A549 treated with RU486 at 1 μM for 4 hours (cell line): ENCODE results near the gene MTFMT. TPM values are rescaled to one million over a fixed set of nuclear protein-coding genes. Genes with fewer than 3 reads are reported as not detected.

Experiments used
- total RNA-seq: library from RNA; stranded (reverse); fragments of 200-300 nt; extraction: Qiagen RNA extraction; gene quantifications from 5 replicates; pipeline ENCODE4 v1.2.3, GENCODE V29; 2022; ENCODE audit warnings: low read depth

MTFMT gene
- 24.1 to 33.3 TPM (median 27.4 TPM) in 5 replicates for total RNA-seq

GRCh38 chr15:65028921-65029735 lies at the start of gene MTFMT:
Gene MTFMT (minus strand): TSS chr15:65029639. CDS start chr15:65029613, 26 bp downstream.

GRCh38 chr15:65076486-65077290 lies 47.2 kb upstream of the MTFMT start, which contains the start of gene KBTBD13:
Gene KBTBD13 (plus strand): TSS chr15:65076746. CDS start chr15:65076816, 70 bp downstream.

GRCh38 chr15:65067645-65068402 lies 38.4 kb upstream of the MTFMT start, which contains the start of gene RASL12:
Gene RASL12 (minus strand): TSS chr15:65067991. CDS start chr15:65067835, 156 bp downstream.

GRCh38 chr15:65044724-65045481 lies 15.5 kb upstream of the MTFMT start, which contains the start of gene SLC51B:
Gene SLC51B (plus strand): TSS chr15:65045387. CDS start chr15:65050005, 4,618 bp downstream.

GRCh38 chr15:64989416-64990167 lies 39.8 kb downstream of the MTFMT start, which contains the start of gene SPG21:
Gene SPG21 (minus strand): TSS chr15:64989914. CDS start chr15:64983569, 6,345 bp downstream.

Other genes with a start within 250 kb of the MTFMT start
- gene PIF1, start 204.0 kb downstream of the MTFMT start, total RNA-seq: 12.7 to 22.4 TPM (median 18.7 TPM) in 5 replicates
- 5.0 to 6.4 TPM (median 5.6 TPM) in 5 replicates for gene PLEKHO2, start 187.7 kb downstream of the MTFMT start, total RNA-seq
- gene ANKDD1A, start 117.7 kb downstream of the MTFMT start, total RNA-seq: 1.0 to 1.7 TPM (median 1.4 TPM) in 5 replicates
- 104 to 135 TPM (median 127 TPM) in 5 replicates for gene SPG21, start 39.7 kb downstream of the MTFMT start, total RNA-seq
- gene SLC51B, start 15.7 kb upstream of the MTFMT start, total RNA-seq: 12.4 to 18.4 TPM (median 14.3 TPM) in 5 replicates
- 0.09 to 0.15 TPM (median 0.12 TPM) in 5 replicates for gene RASL12, start 38.4 kb upstream of the MTFMT start, total RNA-seq
- not detected in 5 replicates for gene KBTBD13, start 47.1 kb upstream of the MTFMT start, total RNA-seq
- gene UBAP1L, start 85.6 kb upstream of the MTFMT start, total RNA-seq: 0.48 to 1.3 TPM (median 0.99 TPM) in 5 replicates
- gene PDCD7, start 104.2 kb upstream of the MTFMT start, total RNA-seq: 21.6 to 31.2 TPM (median 30.0 TPM) in 5 replicates
- gene CLPX, start 155.7 kb upstream of the MTFMT start, total RNA-seq: 41.1 to 61.7 TPM (median 52.7 TPM) in 5 replicates
- gene CILP, start 181.8 kb upstream of the MTFMT start, total RNA-seq: 0.04 to 0.09 TPM (median 0.05 TPM) in 5 replicates